22Rv1 (cell line): ENCODE measurements around the gene LRPAP1.
A peak's percentile ranks its signal among the peaks of the same experiment; 100 is the strongest.
"Not testable (repeated sequence)": the region's sequence is repeated elsewhere in the genome, so short reads cannot be mapped to it uniquely, and the experiment has no call there.

ENCODE experiments used
- H3K27ac ChIP-seq: fragments of 450-650 bp; 2 replicates; pipeline ENCODE4 v1.5.1; 2017
- ZFX ChIP-seq: fragments of 450-650 bp; IDR thresholded peaks from 2 replicates; pipeline ENCODE4 v1.6.1; 2017; ENCODE audit warnings: antibody characterized with exemption, borderline replicate concordance
- TF ChIP-seq, protein P1 (sequence below): fragments of 450-650 bp; IDR thresholded peaks from 2 replicates; pipeline ENCODE4 v1.5.1; 2017; ENCODE audit warnings: mild to moderate bottlenecking

LRPAP1 gene

DNA sequence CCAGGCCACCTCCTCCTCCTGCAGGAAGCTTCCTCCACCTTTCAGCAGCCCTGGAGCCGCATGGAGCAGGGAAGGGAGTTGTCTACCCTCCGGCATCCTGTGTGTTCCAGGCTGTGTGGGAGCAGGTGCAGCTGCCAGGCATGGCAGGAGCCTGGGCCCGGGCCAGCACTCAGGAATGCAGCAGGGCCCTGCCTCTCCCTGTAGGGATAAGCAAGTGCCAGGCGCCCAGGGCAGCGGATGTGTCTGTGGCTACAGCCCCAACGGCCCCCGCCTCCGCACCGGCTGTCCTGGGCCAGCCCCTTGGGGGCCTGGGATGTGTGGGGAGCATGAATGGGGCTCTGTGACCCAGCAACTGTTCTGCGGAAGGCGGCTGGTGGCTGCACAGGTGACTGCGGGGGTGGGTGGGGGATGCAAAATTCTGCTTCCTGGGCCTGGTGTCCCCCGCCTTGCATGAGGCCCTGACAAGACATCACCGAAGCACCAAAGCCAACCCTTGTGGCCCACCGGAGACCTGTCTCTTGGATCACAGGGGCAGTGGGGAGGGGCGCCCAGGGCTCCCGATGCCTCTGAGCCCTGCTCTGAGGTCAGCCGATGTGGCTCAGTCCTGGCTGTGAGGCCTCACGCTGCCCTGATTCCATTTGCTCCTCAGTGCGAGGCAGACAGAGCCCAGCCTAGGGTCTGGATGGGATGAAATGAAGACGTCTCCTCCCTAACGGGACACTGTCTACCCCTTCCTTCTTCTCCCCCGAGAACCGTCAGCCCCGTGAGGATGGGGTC, 70.5 kb downstream of the LRPAP1 start:
- peak overlapping the region; percentile 20; the same call in 1 of the 2 replicates for H3K27ac ChIP-seq
- TF ChIP-seq ZFX = no peak
- TF ChIP-seq, protein P1, sequence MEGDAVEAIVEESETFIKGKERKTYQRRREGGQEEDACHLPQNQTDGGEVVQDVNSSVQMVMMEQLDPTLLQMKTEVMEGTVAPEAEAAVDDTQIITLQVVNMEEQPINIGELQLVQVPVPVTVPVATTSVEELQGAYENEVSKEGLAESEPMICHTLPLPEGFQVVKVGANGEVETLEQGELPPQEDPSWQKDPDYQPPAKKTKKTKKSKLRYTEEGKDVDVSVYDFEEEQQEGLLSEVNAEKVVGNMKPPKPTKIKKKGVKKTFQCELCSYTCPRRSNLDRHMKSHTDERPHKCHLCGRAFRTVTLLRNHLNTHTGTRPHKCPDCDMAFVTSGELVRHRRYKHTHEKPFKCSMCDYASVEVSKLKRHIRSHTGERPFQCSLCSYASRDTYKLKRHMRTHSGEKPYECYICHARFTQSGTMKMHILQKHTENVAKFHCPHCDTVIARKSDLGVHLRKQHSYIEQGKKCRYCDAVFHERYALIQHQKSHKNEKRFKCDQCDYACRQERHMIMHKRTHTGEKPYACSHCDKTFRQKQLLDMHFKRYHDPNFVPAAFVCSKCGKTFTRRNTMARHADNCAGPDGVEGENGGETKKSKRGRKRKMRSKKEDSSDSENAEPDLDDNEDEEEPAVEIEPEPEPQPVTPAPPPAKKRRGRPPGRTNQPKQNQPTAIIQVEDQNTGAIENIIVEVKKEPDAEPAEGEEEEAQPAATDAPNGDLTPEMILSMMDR = no peak

DNA sequence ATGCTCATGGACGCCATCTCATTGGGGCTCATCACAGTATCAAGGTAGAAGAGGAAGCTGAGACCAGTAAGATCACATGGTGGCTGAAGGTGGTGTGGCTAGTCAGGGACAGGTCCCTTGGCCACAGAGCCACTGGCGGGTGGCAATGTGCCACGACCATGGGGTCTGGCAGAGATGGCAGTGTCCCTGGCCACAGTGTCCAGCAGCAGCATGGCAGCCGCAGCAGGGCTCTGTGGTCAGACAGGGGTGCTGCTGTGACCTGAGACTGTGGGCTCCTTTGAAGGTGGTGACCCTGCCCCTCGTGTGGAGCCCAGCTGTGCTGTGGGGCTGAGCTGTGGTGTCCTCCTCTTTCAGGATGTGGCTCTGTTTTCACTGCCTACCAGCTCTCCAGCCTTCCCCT, 71.3 kb downstream of the LRPAP1 start:
- no peak for TF ChIP-seq ZFX
- TF ChIP-seq, protein P1 = no peak
- peak overlapping the region; percentile 20; the same call in 1 of the 2 replicates for H3K27ac ChIP-seq

DNA sequence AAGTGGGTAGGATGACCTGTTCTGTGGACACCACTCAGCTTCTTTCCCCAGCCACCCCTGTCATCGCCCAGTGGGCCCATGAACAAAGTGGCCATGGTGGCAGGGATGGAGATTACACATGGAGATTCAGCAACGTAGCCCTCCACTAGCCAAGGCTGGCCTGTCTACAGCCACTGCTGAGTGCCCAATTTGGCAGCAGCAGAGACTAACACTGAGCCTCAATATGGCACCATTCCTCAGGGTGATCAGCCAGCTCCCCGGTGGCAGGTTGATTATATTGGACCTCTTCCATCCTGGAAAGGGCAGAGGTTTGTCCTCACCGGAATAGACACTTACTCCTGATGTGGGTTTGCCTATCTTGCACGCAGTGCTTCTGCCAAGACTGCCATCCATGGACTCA, 73.1 kb downstream of the LRPAP1 start:
- not testable (repeated sequence) for H3K27ac ChIP-seq

DNA sequence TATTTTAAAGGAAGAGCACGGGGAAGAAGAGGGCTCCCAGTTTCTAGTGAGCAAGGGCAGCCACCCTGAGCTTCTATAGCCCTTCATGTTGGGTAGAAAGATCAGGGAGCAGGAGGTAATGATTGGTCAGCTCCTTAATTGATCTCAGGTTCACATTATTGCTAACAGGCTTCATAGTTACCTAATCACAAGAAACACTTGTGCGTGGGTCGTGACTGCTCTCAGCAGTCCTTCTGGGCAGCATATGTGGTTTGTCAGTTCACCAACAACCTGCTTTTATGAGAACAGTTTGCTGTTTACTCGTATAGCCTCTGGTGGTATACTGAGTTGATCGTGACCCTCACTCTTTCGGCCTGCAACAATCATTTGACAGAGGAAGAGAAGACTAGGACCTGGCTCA, 73.9 kb downstream of the LRPAP1 start:
- no peak overlapping the region for H3K27ac ChIP-seq

DNA sequence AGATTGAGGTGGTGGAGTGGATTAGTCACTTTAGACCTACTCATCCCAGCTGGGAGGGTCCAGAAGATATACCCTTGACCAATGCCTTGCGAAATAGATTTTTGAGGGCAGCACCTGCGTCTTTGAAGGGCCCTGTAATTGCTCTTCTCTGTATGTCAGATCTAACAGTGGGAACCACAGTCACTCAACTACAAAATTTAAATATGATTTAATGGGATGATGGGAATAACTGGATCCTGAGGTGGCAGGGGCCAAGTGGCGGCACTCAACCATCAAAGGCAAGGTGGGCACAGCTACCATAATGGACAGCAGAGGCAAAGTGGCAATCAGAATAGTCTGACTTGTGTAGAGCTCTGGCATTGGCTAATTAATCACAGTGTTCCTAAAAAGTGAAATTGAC, 76.6 kb downstream of the LRPAP1 start:
- H3K27ac ChIP-seq = not testable (repeated sequence)

More for the DNA sequence above, 73.9 kb downstream of the LRPAP1 start:
- TF ChIP-seq, protein P1 = no peak
- TF ChIP-seq ZFX = no peak
